Stimulated activated effector memory CD8-positive, alpha-beta T cell treated with anti-CD3 and anti-CD28 coated beads, Interleukin-12 subunit alpha, Interleukin-12 subunit beta, amount 100 ng/mL, for 72 hours (primary cell): Measurements from ENCODE around the gene ATE1.
A peak's percentile ranks its signal among the peaks of the same experiment; 100 is the strongest.
"Not testable (repeated sequence)": the region's sequence is repeated elsewhere in the genome, so short reads cannot be mapped to it uniquely, and the experiment has no call there.

ENCODE experiments used
- ATAC-seq: fragments of 150-1000 bp; cut with Tn5 transposase; 2 replicates; pipeline ENCODE4 v1.10.0; 2021
- DNase-seq, 2 donors: peaks; one replicate each; pipeline ENCODE4 v3.0.0; 2021 to 2022; ENCODE audit warnings: low spot score in 2 of 2
- H3K27ac Mint-ChIP-seq: one replicate; pipeline ENCODE4 v1.8.0; 2022; ENCODE audit warnings: mild to moderate bottlenecking, mixed read lengths
- H3K36me3 Mint-ChIP-seq: one replicate; pipeline ENCODE4 v1.8.0; 2022; ENCODE audit warnings: mild to moderate bottlenecking, mixed read lengths
- H3K4me1 Mint-ChIP-seq: one replicate; pipeline ENCODE4 v1.8.0; 2022; ENCODE audit warnings: mixed read lengths
- H3K4me3 Mint-ChIP-seq: one replicate; pipeline ENCODE4 v1.8.0; 2022; ENCODE audit warnings: mild to moderate bottlenecking, mixed read lengths
- H3K9me3 Mint-ChIP-seq: one replicate; pipeline ENCODE4 v1.8.0; 2022; ENCODE audit warnings: mixed read lengths

ATE1 gene

DNA sequence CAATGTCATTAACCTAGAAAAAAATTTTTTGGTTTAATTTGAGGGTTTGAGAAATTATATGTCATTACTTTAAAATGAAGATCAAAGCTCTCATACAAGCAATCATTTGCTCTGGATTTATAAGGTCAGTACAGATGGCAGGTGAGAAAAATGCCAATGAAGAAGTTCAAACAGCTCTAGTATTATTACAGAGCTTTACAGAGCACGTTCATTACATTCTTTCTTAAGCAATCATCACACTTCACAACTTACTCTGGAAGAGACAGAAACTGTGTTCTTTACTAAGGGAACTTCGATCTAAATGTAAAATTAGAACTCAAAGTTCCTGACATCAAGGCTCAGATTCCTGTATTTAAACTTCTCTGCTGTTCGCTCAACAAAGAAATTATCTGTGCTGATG lies 153.4 kb downstream of the ATE1 start:
- Mint-ChIP-seq H3K4me1 (no peaks in the 10 kb centered on the region), H3K36me3 (no peaks in the 10 kb centered on the region), H3K27ac (no peak overlapping the region), H3K4me3 (no peak overlapping the region), H3K9me3 (no peaks in the 10 kb centered on the region)
- ATAC-seq (no peak), DNase-seq (no peak)

DNA sequence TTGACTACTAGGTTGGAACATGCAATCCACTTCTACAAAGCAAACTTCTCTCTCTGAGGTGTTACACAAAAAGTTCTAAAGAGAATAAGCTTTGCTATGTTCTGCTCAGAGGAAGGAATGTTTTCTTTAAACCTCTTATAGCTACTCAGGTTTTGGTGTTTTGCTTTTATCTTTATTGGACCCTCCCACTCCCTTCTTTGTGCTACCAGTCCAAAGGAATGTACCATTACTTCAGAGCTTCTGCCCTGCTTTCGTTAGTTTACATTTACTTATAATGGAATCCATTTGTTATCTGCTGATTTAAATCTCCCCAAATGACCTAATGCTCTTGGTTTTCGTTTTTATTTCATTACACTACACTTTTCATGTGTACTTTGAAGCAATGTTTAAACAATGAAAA lies 154.9 kb downstream of the ATE1 start:
- no peak overlapping the region for H3K4me3 Mint-ChIP-seq
- DNase-seq (no peak), ATAC-seq (no peak)
- no peaks in the 10 kb centered on the region for H3K9me3 Mint-ChIP-seq
- no peaks in the 10 kb centered on the region for H3K36me3 Mint-ChIP-seq
- no peaks in the 10 kb centered on the region for H3K4me1 Mint-ChIP-seq
- no peak overlapping the region for H3K27ac Mint-ChIP-seq

DNA sequence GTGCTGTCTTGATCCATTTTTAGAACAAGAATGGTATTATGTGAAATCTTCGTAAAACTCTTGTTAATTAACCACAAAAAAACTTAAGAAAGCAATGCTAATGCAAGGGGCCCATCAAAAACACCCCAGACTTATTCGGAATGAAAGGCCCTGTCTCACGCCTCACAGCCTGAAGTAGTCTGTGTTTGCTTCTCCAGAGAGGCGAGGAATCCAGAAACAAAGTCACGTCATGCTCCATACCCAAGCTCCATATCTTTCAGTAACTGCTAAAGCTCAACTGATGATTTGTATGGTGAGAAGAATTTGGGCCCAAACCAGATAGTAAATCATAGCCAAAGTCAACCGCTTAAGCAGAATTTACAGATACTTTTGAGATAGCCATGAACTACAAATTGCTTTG lies 155.4 kb downstream of the ATE1 start:
- ATAC-seq (no peak), DNase-seq (no peak)
- no peaks in the 10 kb centered on the region for H3K9me3 Mint-ChIP-seq
- H3K36me3 Mint-ChIP-seq = no peaks in the 10 kb centered on the region
- no peaks in the 10 kb centered on the region for H3K4me1 Mint-ChIP-seq
- no peak overlapping the region for H3K27ac Mint-ChIP-seq
- no peak overlapping the region for H3K4me3 Mint-ChIP-seq

DNA sequence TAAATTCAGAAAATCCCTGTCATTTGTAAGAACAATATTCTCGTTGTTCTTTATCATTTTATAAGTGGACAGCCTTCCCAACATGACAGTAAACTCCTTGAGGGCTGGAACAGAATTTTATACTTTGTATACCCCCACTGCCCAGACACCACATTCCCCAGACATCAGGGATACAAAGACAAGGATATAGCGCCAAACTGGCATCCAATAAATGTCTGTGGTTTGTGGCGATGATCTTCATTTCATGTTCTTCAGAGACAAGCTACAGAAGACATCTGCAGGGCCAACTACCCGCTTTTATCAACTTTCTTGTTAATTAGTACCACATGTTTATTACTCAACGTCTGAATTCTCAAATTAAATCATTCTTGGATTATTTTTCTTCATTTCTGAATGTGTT lies 155.9 kb downstream of the ATE1 start:
- H3K27ac Mint-ChIP-seq = no peak overlapping the region
- H3K4me3 Mint-ChIP-seq = no peak overlapping the region
- DNase-seq (no peak), ATAC-seq (no peak)
- H3K36me3 Mint-ChIP-seq = no peaks in the 10 kb centered on the region
- no peaks in the 10 kb centered on the region for H3K9me3 Mint-ChIP-seq
- H3K4me1 Mint-ChIP-seq = no peaks in the 10 kb centered on the region

- Mint-ChIP-seq H3K36me3 (peaks cover 5% of the 10 kb centered on the region), H3K4me1 (no peaks in the 10 kb centered on the region), H3K4me3 (no peak overlapping the region), H3K9me3 (no peaks in the 10 kb centered on the region), H3K27ac (no peak overlapping the region)
- DNase-seq (no peak), ATAC-seq (no peak)
Measured at GRCh38 chr10:121766426-121766825, 161.4 kb downstream of the ATE1 start.

- no peak overlapping the region for H3K4me3 Mint-ChIP-seq
- no peak overlapping the region for H3K27ac Mint-ChIP-seq
- peaks cover 5% of the 10 kb centered on the region for H3K36me3 Mint-ChIP-seq
- H3K4me1 Mint-ChIP-seq = no peaks in the 10 kb centered on the region
- ATAC-seq = no peak
- no peak for DNase-seq
- H3K9me3 Mint-ChIP-seq = peaks cover 6% of the 10 kb centered on the region
Measured at GRCh38 chr10:121765204-121765603, 162.6 kb downstream of the ATE1 start.

DNA sequence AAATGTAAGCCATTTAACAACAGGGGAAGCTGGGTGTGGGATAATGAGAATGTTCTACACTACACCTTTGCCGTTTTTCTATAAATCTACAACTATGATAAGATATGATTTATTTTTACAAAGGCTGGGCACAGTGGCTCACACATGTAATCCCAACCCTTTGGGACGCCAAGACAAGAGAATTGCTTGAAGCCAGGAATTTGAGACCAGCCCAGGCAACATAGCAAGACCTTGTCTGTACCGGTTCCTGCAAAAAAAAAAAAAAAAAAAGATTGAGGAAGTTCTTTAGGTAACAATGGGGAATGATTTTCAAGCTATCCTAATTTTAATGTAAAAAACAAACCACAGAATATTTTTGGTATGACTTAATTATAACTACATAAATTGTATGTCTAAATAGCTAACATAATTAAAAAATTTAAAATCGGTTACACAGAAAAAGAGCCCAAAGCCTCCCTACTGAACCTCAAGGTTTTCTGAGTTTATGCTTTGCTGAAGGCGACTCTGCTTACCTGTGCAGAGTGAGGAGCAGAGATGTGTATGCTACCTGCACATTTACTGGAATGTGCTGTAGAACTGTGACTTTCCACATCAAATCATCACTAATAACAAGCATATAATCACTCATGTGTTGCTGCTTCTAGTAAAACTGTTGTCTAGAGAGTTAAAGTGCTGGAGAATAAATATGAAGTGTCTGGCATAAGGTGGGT lies 163.4 kb downstream of the ATE1 start:
- Mint-ChIP-seq H3K4me3 (no peak overlapping the region), H3K9me3 (peaks cover 6% of the 10 kb centered on the region), H3K4me1 (no peaks in the 10 kb centered on the region), H3K36me3 (peaks cover 5% of the 10 kb centered on the region), H3K27ac (no peak overlapping the region)
- ATAC-seq = no peak
- DNase-seq = no peak

- not testable (repeated sequence) for DNase-seq, ATAC-seq, H3K27ac Mint-ChIP-seq, H3K4me3 Mint-ChIP-seq
- Mint-ChIP-seq H3K4me1 (peaks cover 34% of the 10 kb centered on the region), H3K36me3 (peaks cover 14% of the 10 kb centered on the region), H3K9me3 (peaks cover 27% of the 10 kb centered on the region)
Measured at GRCh38 chr10:121757241-121757640, 170.6 kb downstream of the ATE1 start.

DNA sequence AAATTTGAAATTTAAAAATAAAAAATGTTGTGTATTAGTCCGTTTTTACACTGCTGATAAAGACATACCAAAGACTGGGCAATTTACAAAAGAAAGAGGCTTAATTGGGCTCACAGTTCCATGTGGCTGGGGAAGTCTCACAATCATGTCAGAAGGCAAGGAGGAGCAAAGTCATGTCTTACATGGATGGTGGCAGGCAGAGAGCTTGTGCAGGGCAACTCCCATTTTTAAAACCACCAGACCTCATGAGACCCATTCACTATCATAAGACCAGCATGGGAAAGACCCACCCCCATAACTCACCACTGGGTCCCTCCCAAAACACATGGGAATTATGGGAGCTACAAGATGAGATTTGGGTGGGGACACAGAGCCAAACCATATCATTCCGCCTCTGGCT lies 172.3 kb downstream of the ATE1 start:
- H3K4me3 Mint-ChIP-seq = not testable (repeated sequence)

GRCh38 chr10:121754666-121755065 lies 173.2 kb downstream of the ATE1 start:
- peak overlapping the region; percentile 82 for H3K27ac Mint-ChIP-seq
- H3K9me3 Mint-ChIP-seq = peaks cover 20% of the 10 kb centered on the region
- peak overlapping the region; percentile 32 for H3K4me3 Mint-ChIP-seq
- DNase-seq (no peak), ATAC-seq (peak; percentile 71)
- peaks cover 34% of the 10 kb centered on the region for H3K4me1 Mint-ChIP-seq
- peaks cover 14% of the 10 kb centered on the region for H3K36me3 Mint-ChIP-seq

More for the DNA sequence above, 172.3 kb downstream of the ATE1 start:
- peaks cover 14% of the 10 kb centered on the region for H3K36me3 Mint-ChIP-seq
- DNase-seq, H3K27ac Mint-ChIP-seq, ATAC-seq: not testable (repeated sequence)
- peaks cover 23% of the 10 kb centered on the region for H3K9me3 Mint-ChIP-seq
- peaks cover 34% of the 10 kb centered on the region for H3K4me1 Mint-ChIP-seq

GRCh38 chr10:121753726-121754476 lies 173.9 kb downstream of the ATE1 start:
- H3K27ac Mint-ChIP-seq = peak overlapping the region; percentile 82
- no peak for DNase-seq
- peak; percentile 99 for ATAC-seq
- H3K9me3 Mint-ChIP-seq = peaks cover 20% of the 10 kb centered on the region
- H3K4me3 Mint-ChIP-seq = peak overlapping the region; percentile 32
- H3K4me1 Mint-ChIP-seq = peaks cover 34% of the 10 kb centered on the region
- peaks cover 14% of the 10 kb centered on the region for H3K36me3 Mint-ChIP-seq

- DNase-seq (no peak), ATAC-seq (no peak)
- Mint-ChIP-seq H3K9me3 (peaks cover 7% of the 10 kb centered on the region), H3K27ac (no peak overlapping the region), H3K36me3 (peaks cover 4% of the 10 kb centered on the region), H3K4me1 (peaks cover 24% of the 10 kb centered on the region), H3K4me3 (no peak overlapping the region)
Measured at GRCh38 chr10:121751191-121751760, 176.6 kb downstream of the ATE1 start.

GRCh38 chr10:121747163-121747775 lies 180.6 kb downstream of the ATE1 start:
- ATAC-seq = no peak
- no peaks in the 10 kb centered on the region for H3K9me3 Mint-ChIP-seq
- peaks cover 21% of the 10 kb centered on the region for H3K36me3 Mint-ChIP-seq
- H3K27ac Mint-ChIP-seq = no peak overlapping the region
- DNase-seq = no peak
- H3K4me3 Mint-ChIP-seq = no peak overlapping the region
- H3K4me1 Mint-ChIP-seq = no peaks in the 10 kb centered on the region

- ATAC-seq = no peak
- peaks cover 17% of the 10 kb centered on the region for H3K4me1 Mint-ChIP-seq
Measured at GRCh38 chr10:121741248-121741792, 186.5 kb downstream of the ATE1 start.

GRCh38 chr10:121740069-121740468 lies 187.8 kb downstream of the ATE1 start:
- H3K4me1 Mint-ChIP-seq = peaks cover 17% of the 10 kb centered on the region
- H3K36me3 Mint-ChIP-seq = peaks cover 21% of the 10 kb centered on the region
- no peak for ATAC-seq
- no peak overlapping the region for H3K27ac Mint-ChIP-seq
- no peak for DNase-seq
- no peak overlapping the region for H3K4me3 Mint-ChIP-seq
- H3K9me3 Mint-ChIP-seq = no peaks in the 10 kb centered on the region

More at GRCh38 chr10:121741248-121741792, 186.5 kb downstream of the ATE1 start:
- H3K27ac Mint-ChIP-seq = no peak overlapping the region
- no peak overlapping the region for H3K4me3 Mint-ChIP-seq
- DNase-seq = no peak
- no peaks in the 10 kb centered on the region for H3K9me3 Mint-ChIP-seq
- H3K36me3 Mint-ChIP-seq = peaks cover 21% of the 10 kb centered on the region
